Measurements from ENCODE around the gene PALM. TPM values are rescaled to one million over a fixed set of nuclear protein-coding genes. Genes with fewer than 3 reads are reported as not detected.

The PALM gene
- total RNA-seq, 2 experiments from 2014 or later, result not detected

- H3K27ac Mint-ChIP-seq, result no peak overlapping the region
- no peaks in the 10 kb centered on the region for H3K36me3 Mint-ChIP-seq
- no peak overlapping the region for H3K4me3 Mint-ChIP-seq
- no peak for DNase-seq
- peaks cover 19% of the 10 kb centered on the region for H3K27me3 Mint-ChIP-seq
- CTCF ChIA-PET, result no interaction called here
- H3K9me3 Mint-ChIP-seq (ENCODE audit: low read depth), result no peaks in the 10 kb centered on the region
- ATAC-seq, result no peak
- no peaks in the 10 kb centered on the region for H3K4me1 Mint-ChIP-seq
These were observed 34.2 kb upstream of the PALM start for GRCh38 chr19:674282-675151.

GRCh38 chr19:676007-676338 is 32.8 kb upstream of the PALM start:
- CTCF ChIA-PET, result no interaction called here
- Mint-ChIP-seq H3K27ac (no peak overlapping the region), H3K4me1 (no peaks in the 10 kb centered on the region), H3K36me3 (no peaks in the 10 kb centered on the region), H3K4me3 (no peak overlapping the region), H3K9me3 (ENCODE audit: low read depth) (no peaks in the 10 kb centered on the region), H3K27me3 (peaks cover 19% of the 10 kb centered on the region)
- no peak for DNase-seq
- ATAC-seq, result no peak

- H3K9me3 Mint-ChIP-seq (ENCODE audit: low read depth), result no peaks in the 10 kb centered on the region
- no peak within 1 kb of the TSS for H3K27ac Mint-ChIP-seq
- peaks cover 19% of the 10 kb centered on the region for H3K27me3 Mint-ChIP-seq
- ATAC-seq, result no peak
- H3K4me1 Mint-ChIP-seq, result peaks cover 2% of the 10 kb centered on the region
- DNase-seq, result no peak
- no peak within 1 kb of the TSS for H3K4me3 Mint-ChIP-seq
- CTCF ChIA-PET, result interaction anchor here (0.7 to 0.9 kb wide), 2 partner anchors 58 to 92 kb away, joined by 3 read pairs; no protein-coding TSS in a partner anchor
- H3K36me3 Mint-ChIP-seq, result no peaks in the 10 kb centered on the region
These were observed 32.2 kb upstream of the PALM start, which contains the start of gene FSTL3 for GRCh38 chr19:676339-677105. FSTL3 (plus strand) TSS chr19:676392; CDS start chr19:676424, 32 bp downstream.

- H3K4me1 Mint-ChIP-seq, result peaks cover 2% of the 10 kb centered on the region
- peaks cover 19% of the 10 kb centered on the region for H3K27me3 Mint-ChIP-seq
- H3K27ac Mint-ChIP-seq, result no peak overlapping the region
- H3K36me3 Mint-ChIP-seq, result no peaks in the 10 kb centered on the region
- CTCF ChIA-PET, result interaction anchor here (0.6 to 0.9 kb wide), 2 partner anchors 93 to 171 kb away, joined by 3 read pairs; no protein-coding TSS in a partner anchor
- no peak overlapping the region for H3K4me3 Mint-ChIP-seq
- no peak for ATAC-seq
- no peak for DNase-seq
- no peaks in the 10 kb centered on the region for H3K9me3 Mint-ChIP-seq (ENCODE audit: low read depth)
These were observed 31.5 kb upstream of the PALM start for GRCh38 chr19:677201-677600.

GRCh38 chr19:677601-678436 is 30.9 kb upstream of the PALM start:
- peaks cover 2% of the 10 kb centered on the region for H3K4me1 Mint-ChIP-seq
- CTCF ChIA-PET, result interaction anchor here (0.6 to 0.9 kb wide), 2 partner anchors 94 to 172 kb away, joined by 3 read pairs; no protein-coding TSS in a partner anchor
- DNase-seq, result no peak
- no peaks in the 10 kb centered on the region for H3K36me3 Mint-ChIP-seq
- ATAC-seq, result no peak
- H3K9me3 Mint-ChIP-seq (ENCODE audit: low read depth), result no peaks in the 10 kb centered on the region
- H3K27ac Mint-ChIP-seq, result no peak overlapping the region
- no peak overlapping the region for H3K4me3 Mint-ChIP-seq
- H3K27me3 Mint-ChIP-seq, result peaks cover 19% of the 10 kb centered on the region

- H3K36me3 Mint-ChIP-seq, result no peaks in the 10 kb centered on the region
- H3K4me1 Mint-ChIP-seq, result peaks cover 2% of the 10 kb centered on the region
- CTCF ChIA-PET, result interaction anchor here (0.6 to 2.4 kb wide), 6 partner anchors 11 to 258 kb away, joined by 3 to 10 read pairs (median 4); no protein-coding TSS in a partner anchor
- H3K27ac Mint-ChIP-seq, result no peak overlapping the region
- peak overlapping the region; percentile 43 for H3K4me3 Mint-ChIP-seq
- H3K9me3 Mint-ChIP-seq (ENCODE audit: low read depth), result no peaks in the 10 kb centered on the region
- DNase-seq (no peak), ATAC-seq (no peak)
- H3K27me3 Mint-ChIP-seq, result peaks cover 14% of the 10 kb centered on the region
These were observed 29.8 kb upstream of the PALM start for GRCh38 chr19:678791-679388.

GRCh38 chr19:679418-680286 is 29.1 kb upstream of the PALM start:
- Mint-ChIP-seq H3K4me3 (peak overlapping the region; percentile 54), H3K4me1 (peaks cover 2% of the 10 kb centered on the region), H3K9me3 (ENCODE audit: low read depth) (no peaks in the 10 kb centered on the region), H3K36me3 (no peaks in the 10 kb centered on the region), H3K27ac (peak overlapping the region; percentile 61), H3K27me3 (peaks cover 11% of the 10 kb centered on the region)
- DNase-seq (peak; percentile 58), ATAC-seq (peak; percentile 2)
- CTCF ChIA-PET, result interaction anchor here (0.6 to 2.4 kb wide), 8 partner anchors 12 to 258 kb away, joined by 3 to 10 read pairs (median 6); partner anchors contain the start of gene RNF126

- no peaks in the 10 kb centered on the region for H3K36me3 Mint-ChIP-seq
- no peaks in the 10 kb centered on the region for H3K9me3 Mint-ChIP-seq (ENCODE audit: low read depth)
- H3K27me3 Mint-ChIP-seq, result peaks cover 5% of the 10 kb centered on the region
- CTCF ChIA-PET, result interaction anchor here (0.6 to 2.4 kb wide), 7 partner anchors 12 to 96 kb away, joined by 3 to 10 read pairs (median 6); partner anchors contain the start of genes POLRMT and RNF126
- H3K27ac Mint-ChIP-seq, result peak overlapping the region; percentile 100
- peaks cover 2% of the 10 kb centered on the region for H3K4me1 Mint-ChIP-seq
- peak; percentile 81 for ATAC-seq
- peak; percentile 100 for DNase-seq
- H3K4me3 Mint-ChIP-seq, result peak overlapping the region; percentile 76
These were observed 28.3 kb upstream of the PALM start for GRCh38 chr19:680287-681028.

- H3K27ac Mint-ChIP-seq, result peak overlapping the region; percentile 100
- H3K4me1 Mint-ChIP-seq, result peaks cover 2% of the 10 kb centered on the region
- no peaks in the 10 kb centered on the region for H3K9me3 Mint-ChIP-seq (ENCODE audit: low read depth)
- H3K4me3 Mint-ChIP-seq, result peak overlapping the region; percentile 76
- no peaks in the 10 kb centered on the region for H3K36me3 Mint-ChIP-seq
- CTCF ChIA-PET, result interaction anchor here (0.6 to 2.4 kb wide), 4 partner anchors 22 to 97 kb away, joined by 3 to 10 read pairs (median 6); partner anchors contain the start of gene POLRMT
- DNase-seq (peak; percentile 96), ATAC-seq (no peak)
- H3K27me3 Mint-ChIP-seq, result no peaks in the 10 kb centered on the region
These were observed 27.4 kb upstream of the PALM start for GRCh38 chr19:681029-682019.

GRCh38 chr19:682678-683320 is 25.9 kb upstream of the PALM start:
- ATAC-seq (no peak), DNase-seq (no peak)
- peaks cover 2% of the 10 kb centered on the region for H3K4me1 Mint-ChIP-seq
- H3K36me3 Mint-ChIP-seq, result no peaks in the 10 kb centered on the region
- no peak overlapping the region for H3K27ac Mint-ChIP-seq
- no peaks in the 10 kb centered on the region for H3K27me3 Mint-ChIP-seq
- CTCF ChIA-PET, result interaction anchor here (1.1 kb wide), 1 partner anchor 51 kb away, joined by 3 read pairs; no protein-coding TSS in a partner anchor
- H3K4me3 Mint-ChIP-seq, result no peak overlapping the region
- no peaks in the 10 kb centered on the region for H3K9me3 Mint-ChIP-seq (ENCODE audit: low read depth)
